GM21381 (cell line): ENCODE results near the gene UQCRFS1.
"Not testable (repeated sequence)": the region's sequence is repeated elsewhere in the genome, so short reads cannot be mapped to it uniquely, and the experiment has no call there.

Experiments used
- ATAC-seq: cut with Tn5 transposase; IDR thresholded peaks from one replicate; pipeline ENCODE4 v1.9.1; 2021; ENCODE audit warnings: mild to moderate bottlenecking, moderate library complexity; ENCODE audit not compliant: unreplicated experiment

The UQCRFS1 gene

DNA sequence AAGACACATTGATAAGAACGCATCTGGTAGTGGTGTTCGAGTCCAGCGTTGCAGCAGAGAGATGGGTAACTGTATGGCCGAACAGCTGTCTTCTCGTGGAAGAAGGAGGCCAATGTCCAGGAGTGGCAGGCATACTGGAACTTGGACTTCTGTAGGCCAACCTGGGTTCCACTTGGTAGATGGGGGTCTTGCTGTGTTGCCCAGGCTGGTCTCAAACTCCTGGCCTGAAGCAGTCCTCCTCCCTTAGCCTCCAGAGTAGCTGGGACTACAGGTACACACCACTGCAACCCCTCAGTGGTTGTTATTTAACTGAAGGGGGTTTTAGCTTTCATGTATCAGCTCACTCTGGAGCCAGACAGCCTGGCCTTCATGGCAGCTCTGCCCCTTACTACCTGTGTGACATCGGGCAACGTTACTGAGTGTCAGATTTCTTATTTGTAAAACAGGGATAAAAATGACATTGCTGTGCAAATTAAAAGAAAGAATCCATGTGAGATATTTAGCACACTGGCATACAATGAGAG, 2.4 kb upstream of the UQCRFS1 start:
- ATAC-seq = no peak

DNA sequence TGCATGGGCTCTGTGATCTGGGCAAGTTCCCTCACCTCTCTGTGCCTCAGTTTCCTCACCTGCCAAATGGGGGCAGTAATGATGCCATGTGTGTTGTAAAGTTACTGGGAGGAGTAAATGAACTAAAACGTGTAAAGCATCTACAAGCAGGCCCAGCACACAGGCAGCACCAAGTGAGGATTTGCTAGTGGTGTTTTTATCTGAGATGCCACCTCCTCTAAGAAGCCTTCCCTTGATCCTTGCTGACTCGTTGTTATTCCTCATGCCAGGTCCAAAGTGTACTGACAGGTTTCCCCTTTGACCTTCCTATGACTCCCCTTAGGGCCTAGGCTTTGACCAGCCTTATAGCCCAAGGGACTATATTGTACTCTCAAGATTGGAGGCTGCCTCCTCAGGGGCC, 1.5 kb upstream of the UQCRFS1 start:
- no peak for ATAC-seq

GRCh38 chr19:29212356-29212647, 649 bp downstream of the UQCRFS1 start:
- ATAC-seq = no peak

GRCh38 chr19:29211562-29212355, 1.2 kb downstream of the UQCRFS1 start:
- no peak for ATAC-seq

GRCh38 chr19:29211041-29211440, 1.9 kb downstream of the UQCRFS1 start:
- ATAC-seq = not testable (repeated sequence)

- not testable (repeated sequence) for ATAC-seq
These were observed 2.4 kb downstream of the UQCRFS1 start for GRCh38 chr19:29210502-29210901.

DNA sequence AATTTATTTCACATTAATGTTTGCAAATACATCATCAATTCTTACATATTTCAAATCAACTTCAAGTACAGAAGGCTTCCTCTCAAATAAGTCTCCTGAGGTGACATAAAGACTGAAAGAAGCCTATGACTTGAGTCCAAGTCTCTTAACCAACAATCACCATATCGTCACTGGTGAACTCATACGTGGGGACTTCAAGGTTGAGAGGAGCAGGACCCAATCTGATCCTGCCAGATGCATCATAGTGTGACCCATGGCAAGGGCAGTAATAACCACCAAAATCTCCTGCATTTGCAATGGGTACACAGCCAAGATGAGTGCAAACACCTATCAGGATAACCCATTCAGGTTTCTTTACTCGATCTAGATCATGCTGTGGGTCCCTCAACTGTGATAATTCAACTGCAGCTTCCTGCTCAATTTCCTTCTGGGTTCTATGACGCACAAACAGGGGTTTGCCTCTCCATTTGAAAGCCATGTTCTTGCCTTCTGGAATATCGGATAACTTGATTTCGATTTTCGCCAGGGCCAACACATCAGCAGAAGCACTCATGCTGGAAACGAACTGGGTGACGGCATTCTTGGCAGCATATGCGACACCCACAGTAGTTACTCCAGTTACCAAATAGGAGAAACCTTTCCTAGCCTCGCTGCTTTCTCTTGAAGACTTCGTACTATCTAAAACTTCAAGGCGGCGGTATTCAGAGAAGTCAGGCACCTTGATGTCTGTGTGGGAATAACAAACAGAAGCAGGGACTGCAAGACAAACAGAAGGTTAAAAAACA, 5.4 kb downstream of the UQCRFS1 start:
- ATAC-seq = not testable (repeated sequence)

GRCh38 chr19:29206453-29206852, 6.5 kb downstream of the UQCRFS1 start:
- ATAC-seq = no peak

GRCh38 chr19:29202281-29202680, 10.7 kb downstream of the UQCRFS1 start:
- ATAC-seq = no peak

DNA sequence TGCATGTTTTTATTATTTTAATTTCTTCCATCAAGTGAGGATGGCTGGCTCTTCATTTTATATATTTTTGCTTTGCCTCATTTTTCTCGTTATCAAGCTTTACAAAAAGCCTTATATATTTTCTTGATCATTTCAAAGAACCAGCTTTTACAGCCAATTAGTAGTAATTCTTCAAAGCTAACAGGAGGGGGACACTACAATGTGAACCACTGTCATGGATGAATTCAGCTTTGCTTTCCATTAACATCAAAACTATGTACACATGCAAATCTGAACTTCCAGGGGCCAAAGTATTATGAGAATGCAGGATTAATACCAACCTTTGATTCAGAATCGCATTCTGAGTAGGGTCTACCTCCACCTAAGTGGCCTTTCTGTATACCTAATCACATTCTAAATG, 11.1 kb downstream of the UQCRFS1 start:
- no peak for ATAC-seq

DNA sequence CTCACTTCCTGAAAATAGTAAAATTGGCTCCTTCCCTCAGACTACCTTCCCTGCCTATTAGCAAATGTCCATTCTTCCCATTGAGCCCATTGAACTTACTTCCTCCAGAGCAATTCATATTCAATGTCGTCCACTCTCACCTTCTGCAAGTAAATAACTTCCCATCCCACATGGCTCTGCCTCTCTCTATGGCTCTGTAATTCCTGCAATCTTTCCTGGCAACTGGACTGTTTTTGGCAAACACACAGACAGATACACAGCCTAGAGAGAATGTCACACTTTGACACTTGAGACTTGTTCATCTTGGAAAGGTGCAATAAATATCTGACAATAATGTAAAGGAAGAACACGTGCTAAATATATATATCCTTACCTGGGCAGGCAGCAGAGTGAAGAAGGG, 18.3 kb downstream of the UQCRFS1 start:
- ATAC-seq = no peak

DNA sequence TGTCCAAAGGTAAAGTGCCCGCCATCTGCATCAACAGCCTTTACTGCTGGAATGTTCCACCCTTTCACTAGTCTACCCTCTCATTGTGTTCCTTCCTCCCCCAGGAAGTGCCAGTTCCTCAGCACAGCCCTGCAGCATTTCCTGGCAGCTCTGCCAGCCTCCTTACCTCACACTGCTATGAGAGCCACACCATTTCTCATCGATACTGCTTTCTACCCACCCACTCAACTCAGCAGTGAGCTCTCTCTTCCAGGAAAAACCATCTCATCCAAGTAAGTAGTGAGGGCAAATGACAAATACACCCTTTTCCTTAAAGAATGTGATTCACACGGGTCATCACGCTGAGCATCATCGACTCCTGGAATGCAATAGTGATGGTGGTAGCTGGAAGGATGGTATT, 19.8 kb downstream of the UQCRFS1 start:
- no peak for ATAC-seq

GRCh38 chr19:29191005-29191404, 21.9 kb downstream of the UQCRFS1 start:
- ATAC-seq = no peak

DNA sequence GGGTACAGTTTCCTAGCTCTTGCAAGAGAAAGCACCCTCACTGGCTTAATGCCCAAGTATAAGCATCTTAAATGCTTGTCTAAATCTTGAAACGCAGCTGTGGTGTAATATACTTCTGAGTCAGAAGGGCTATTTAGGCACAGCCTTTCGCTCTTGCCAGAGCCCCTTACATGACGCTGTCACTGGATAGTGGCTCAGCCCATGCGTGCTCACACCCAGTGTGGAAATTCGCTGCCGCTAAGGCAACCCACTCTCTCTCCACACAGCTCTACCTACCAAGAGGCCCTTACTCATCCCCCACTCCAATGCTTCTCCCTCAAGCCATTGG, 24.0 kb downstream of the UQCRFS1 start:
- ATAC-seq = no peak

- ATAC-seq = no peak
These were observed 24.5 kb downstream of the UQCRFS1 start for GRCh38 chr19:29188289-29189032.

DNA sequence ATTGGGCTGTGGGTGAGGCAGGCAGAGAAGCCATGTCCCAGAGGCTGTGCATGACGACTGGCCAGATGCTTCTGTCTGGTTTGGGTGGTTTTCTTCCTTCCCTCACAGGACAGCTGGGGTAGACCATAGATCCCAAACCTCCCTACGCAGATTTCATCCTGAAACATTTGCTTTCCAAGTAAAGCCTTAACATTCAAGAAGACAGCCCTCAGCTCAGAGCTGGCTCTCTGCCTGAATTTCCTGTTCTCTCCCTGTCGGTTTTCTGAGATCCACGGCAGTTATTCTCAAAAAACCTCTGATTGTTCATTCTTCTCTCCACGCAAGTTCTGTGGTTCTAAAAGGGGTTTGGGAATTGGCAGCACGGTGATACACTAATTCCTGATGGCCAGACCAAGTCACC, 25.3 kb downstream of the UQCRFS1 start:
- no peak for ATAC-seq

DNA sequence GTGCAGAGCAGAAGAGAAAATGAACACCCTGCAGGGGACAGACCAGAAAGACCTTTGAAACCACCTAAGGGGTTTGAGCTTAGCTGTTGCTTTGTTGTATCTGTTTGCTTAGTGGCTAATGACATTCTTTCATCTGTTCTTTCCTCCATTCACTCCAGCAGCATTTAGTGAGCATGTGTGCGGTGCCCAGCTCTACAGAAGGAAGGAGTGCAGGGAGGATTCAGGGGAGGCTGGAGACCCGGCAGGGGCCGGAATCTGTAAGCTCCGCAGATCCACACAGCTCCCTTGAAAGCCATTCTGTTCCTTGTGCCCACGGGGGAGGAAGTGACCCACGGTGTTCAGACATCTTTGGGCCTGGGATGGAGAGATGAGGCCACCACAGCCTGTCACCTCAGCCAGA, 27.5 kb downstream of the UQCRFS1 start:
- no peak for ATAC-seq

DNA sequence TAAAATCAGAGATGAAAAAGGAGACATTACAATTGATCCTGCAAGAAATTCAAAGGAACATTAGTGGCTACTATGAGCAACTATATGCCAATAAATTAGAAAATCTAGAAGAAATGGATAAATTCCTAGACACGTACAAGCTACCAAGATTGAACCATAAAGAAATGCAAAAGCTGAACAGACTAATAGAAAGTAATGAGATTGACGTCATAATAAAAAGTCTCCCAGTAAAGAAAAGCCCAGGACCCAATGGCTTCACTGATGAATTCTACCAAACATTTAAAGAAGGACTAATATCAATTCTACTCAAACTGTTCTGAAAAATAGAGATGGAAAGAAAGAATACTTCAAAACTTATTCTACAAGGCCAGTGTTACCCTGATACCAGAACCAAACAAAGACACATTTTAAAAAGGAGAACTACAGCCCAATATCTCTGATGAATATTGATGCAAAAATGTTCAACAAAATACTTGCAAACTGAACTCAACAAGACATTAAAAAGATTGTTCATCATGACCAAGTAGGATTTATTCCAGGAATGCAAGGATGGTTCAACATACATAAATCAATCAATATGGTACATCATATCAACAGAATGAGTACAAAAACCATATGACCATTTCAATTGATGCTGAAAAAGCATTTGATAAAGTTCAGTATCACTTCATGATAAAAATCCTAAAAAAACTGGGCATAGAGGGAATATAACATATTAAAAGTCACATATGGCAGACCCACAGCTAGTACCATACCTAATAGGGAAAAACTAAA, 35.8 kb downstream of the UQCRFS1 start:
- no peak for ATAC-seq

- no peak for ATAC-seq
These were observed 39.1 kb downstream of the UQCRFS1 start for GRCh38 chr19:29173896-29174295.

DNA sequence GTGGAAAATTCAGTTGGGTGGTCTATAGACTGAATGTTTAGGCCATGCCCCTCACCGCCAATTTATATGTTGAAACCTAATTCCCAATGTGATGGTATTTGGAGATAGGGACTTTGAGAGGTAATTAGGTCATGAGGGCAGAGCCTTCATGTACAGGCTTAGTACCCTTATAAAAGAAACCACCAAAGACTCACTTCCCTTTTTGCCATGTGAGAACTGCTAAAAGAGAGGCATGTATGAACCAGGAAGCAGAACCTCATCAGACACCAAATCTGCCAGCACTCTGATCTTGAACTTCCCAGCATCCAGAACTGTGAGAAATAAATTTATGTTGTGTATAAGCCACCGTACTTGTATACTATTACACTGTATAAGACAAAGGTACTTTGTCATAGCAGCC, 40.6 kb downstream of the UQCRFS1 start:
- no peak for ATAC-seq

- ATAC-seq = no peak
These were observed 41.4 kb downstream of the UQCRFS1 start for GRCh38 chr19:29171525-29171924.
